ENCODE measurements around the gene MFAP5. TPM values are rescaled to one million over a fixed set of nuclear protein-coding genes. Genes with fewer than 3 reads are reported as not detected.
A peak's percentile ranks its signal among the peaks of the same experiment; 100 is the strongest.

The MFAP5 gene
- total RNA-seq, 1 donor = 57.9 TPM

DNA sequence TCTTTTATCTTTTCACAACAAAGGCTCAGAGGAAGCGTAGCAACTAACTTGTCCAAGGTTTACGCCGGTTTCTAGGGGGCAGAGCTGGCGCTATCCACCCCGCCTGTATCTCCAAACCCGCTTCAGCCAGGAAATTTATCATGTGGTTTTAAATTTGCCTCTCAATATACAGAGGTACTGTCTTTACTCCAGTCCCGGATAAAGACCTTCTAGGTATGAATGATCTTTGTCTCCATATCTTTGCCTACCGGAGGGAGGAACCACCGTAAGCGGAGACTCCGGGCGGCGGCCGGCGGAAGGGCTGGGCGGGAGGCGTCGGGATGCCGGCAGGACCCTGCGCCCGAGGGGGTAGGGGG lies 34.5 kb upstream of the MFAP5 start:
- H3K27ac ChIP-seq (ENCODE audit: low read depth, low read length) = peak overlapping the region; percentile 39
- peak overlapping the region; percentile 92 for H3K4me3 ChIP-seq (ENCODE audit: insufficient read depth, low read length)
- H4K20me1 ChIP-seq (ENCODE audit: insufficient read depth, low read length) = peaks cover 9% of the 10 kb centered on the region
- no peaks in the 10 kb centered on the region for H3K27me3 ChIP-seq (ENCODE audit: insufficient read depth, low read length)
- DNase-seq (ENCODE audit: insufficient read length, low spot score, missing footprints) = no peak
- TF ChIP-seq, protein P1, sequence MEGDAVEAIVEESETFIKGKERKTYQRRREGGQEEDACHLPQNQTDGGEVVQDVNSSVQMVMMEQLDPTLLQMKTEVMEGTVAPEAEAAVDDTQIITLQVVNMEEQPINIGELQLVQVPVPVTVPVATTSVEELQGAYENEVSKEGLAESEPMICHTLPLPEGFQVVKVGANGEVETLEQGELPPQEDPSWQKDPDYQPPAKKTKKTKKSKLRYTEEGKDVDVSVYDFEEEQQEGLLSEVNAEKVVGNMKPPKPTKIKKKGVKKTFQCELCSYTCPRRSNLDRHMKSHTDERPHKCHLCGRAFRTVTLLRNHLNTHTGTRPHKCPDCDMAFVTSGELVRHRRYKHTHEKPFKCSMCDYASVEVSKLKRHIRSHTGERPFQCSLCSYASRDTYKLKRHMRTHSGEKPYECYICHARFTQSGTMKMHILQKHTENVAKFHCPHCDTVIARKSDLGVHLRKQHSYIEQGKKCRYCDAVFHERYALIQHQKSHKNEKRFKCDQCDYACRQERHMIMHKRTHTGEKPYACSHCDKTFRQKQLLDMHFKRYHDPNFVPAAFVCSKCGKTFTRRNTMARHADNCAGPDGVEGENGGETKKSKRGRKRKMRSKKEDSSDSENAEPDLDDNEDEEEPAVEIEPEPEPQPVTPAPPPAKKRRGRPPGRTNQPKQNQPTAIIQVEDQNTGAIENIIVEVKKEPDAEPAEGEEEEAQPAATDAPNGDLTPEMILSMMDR (IDR thresholded peaks at IDR 0.05; ENCODE audit: extremely low read depth, low read depth, low read length) = no peak
- H3K4me1 ChIP-seq (ENCODE audit: insufficient read depth, low read length) = peaks cover 18% of the 10 kb centered on the region
- H3K4me2 ChIP-seq (ENCODE audit: insufficient read depth, low read length) = peak overlapping the region; percentile 93
- H2AFZ ChIP-seq (ENCODE audit: low read length) = peak overlapping the region; percentile 90
- H3K36me3 ChIP-seq (ENCODE audit: insufficient read depth, low read length) = peaks cover 5% of the 10 kb centered on the region
- H3K9me3 ChIP-seq (ENCODE audit: low read depth, low read length) = no peaks in the 10 kb centered on the region
- peaks cover 33% of the 10 kb centered on the region for H3K79me2 ChIP-seq (ENCODE audit: insufficient read depth, low read length)

DNA sequence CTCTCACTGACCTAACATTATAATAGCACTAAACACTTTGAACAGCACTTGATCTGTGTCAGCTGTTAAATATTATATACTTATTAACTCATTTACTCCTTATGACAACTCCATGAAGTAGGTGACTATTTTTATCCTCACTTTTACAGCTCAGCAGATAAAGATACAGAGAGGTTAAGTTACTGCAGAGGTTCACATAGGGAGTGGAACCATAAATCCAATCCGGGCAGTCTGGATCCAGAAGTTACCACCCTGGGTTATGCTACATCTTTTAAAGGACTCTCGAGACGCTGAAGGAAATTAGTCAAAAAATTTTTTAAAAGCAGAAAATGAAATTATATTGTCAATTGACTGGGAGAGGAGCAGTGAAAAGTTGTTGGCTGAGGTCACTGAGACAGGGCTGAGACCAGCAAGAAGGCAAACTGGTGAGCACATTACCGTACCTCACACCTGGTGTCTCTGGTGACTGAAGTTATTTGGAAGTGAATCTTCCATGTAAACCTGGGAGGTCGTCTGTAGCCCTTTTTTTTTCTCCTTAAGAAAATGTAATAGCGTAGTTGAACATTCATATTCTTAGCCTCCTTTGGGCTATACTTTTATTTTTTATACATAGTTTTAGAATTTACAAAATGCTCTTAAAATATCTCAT lies 33.9 kb upstream of the MFAP5 start:
- TF ChIP-seq, protein P1 (IDR thresholded peaks at IDR 0.05; ENCODE audit: extremely low read depth, low read depth, low read length) = no peak
- peak overlapping the region; percentile 93 for H3K4me2 ChIP-seq (ENCODE audit: insufficient read depth, low read length)
- H3K4me3 ChIP-seq (ENCODE audit: insufficient read depth, low read length) = peak overlapping the region; percentile 92
- peaks cover 5% of the 10 kb centered on the region for H3K36me3 ChIP-seq (ENCODE audit: insufficient read depth, low read length)
- H3K27ac ChIP-seq (ENCODE audit: low read depth, low read length) = peak overlapping the region; percentile 39
- H3K79me2 ChIP-seq (ENCODE audit: insufficient read depth, low read length) = peaks cover 31% of the 10 kb centered on the region
- DNase-seq (ENCODE audit: insufficient read length, low spot score, missing footprints) = peak; percentile 70
- peaks cover 18% of the 10 kb centered on the region for H3K4me1 ChIP-seq (ENCODE audit: insufficient read depth, low read length)
- no peaks in the 10 kb centered on the region for H3K27me3 ChIP-seq (ENCODE audit: insufficient read depth, low read length)
- no peaks in the 10 kb centered on the region for H3K9me3 ChIP-seq (ENCODE audit: low read depth, low read length)
- peak overlapping the region; percentile 90 for H2AFZ ChIP-seq (ENCODE audit: low read length)
- peaks cover 9% of the 10 kb centered on the region for H4K20me1 ChIP-seq (ENCODE audit: insufficient read depth, low read length)

DNA sequence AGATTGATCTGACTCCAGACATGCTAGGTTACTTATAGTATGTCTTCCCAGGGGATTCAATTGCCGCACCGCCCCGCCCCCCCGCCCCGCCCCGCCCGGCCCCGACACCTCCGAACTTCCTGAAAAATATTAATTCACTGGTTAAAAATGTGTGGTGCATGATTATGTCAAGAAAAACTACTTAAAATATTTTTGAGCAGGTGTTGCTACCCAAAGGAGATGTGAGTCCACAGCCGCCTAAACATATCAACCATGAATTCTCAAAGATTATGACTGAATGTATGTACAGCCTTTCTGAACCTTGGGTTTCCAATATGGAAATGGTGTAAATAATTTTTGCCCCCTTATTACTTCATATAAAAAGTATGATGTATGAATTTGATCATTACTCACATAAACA lies 32.5 kb upstream of the MFAP5 start:
- no peak overlapping the region for H3K4me3 ChIP-seq (ENCODE audit: insufficient read depth, low read length)
- H3K36me3 ChIP-seq (ENCODE audit: insufficient read depth, low read length) = peaks cover 1% of the 10 kb centered on the region
- H3K4me2 ChIP-seq (ENCODE audit: insufficient read depth, low read length) = no peak overlapping the region
- H3K79me2 ChIP-seq (ENCODE audit: insufficient read depth, low read length) = peaks cover 17% of the 10 kb centered on the region
- no peak overlapping the region for H2AFZ ChIP-seq (ENCODE audit: low read length)
- no peaks in the 10 kb centered on the region for H3K9me3 ChIP-seq (ENCODE audit: low read depth, low read length)
- H3K27me3 ChIP-seq (ENCODE audit: insufficient read depth, low read length) = no peaks in the 10 kb centered on the region
- H4K20me1 ChIP-seq (ENCODE audit: insufficient read depth, low read length) = peaks cover 6% of the 10 kb centered on the region
- H3K27ac ChIP-seq (ENCODE audit: low read depth, low read length) = no peak overlapping the region
- peaks cover 18% of the 10 kb centered on the region for H3K4me1 ChIP-seq (ENCODE audit: insufficient read depth, low read length)
- DNase-seq (ENCODE audit: insufficient read length, low spot score, missing footprints) = no peak
- TF ChIP-seq, protein P1 (IDR thresholded peaks at IDR 0.05; ENCODE audit: extremely low read depth, low read depth, low read length) = no peak

DNA sequence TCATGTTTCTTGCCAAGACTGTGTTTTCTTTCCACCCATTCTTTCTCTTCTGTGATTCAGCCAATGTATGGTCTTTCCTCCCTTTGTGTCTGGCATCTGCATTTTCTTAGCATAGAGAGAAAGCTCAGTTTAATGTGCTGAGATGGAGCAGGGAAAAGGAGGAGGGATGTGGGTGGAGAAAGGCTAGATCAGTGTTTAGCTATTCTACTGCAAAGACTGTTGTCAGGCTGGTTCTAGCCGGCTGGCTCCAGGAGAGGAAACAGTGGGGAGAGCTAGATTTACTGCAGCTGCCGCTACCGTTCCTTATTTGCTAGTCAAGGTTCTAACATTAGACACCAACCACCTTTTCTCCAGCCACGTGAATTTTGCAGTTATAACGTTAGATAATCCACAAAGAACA lies 29.9 kb upstream of the MFAP5 start:
- no peaks in the 10 kb centered on the region for H3K27me3 ChIP-seq (ENCODE audit: insufficient read depth, low read length)
- no peaks in the 10 kb centered on the region for H3K36me3 ChIP-seq (ENCODE audit: insufficient read depth, low read length)
- peak overlapping the region; percentile 65 for H2AFZ ChIP-seq (ENCODE audit: low read length)
- no peak overlapping the region for H3K27ac ChIP-seq (ENCODE audit: low read depth, low read length)
- no peak overlapping the region for H3K4me2 ChIP-seq (ENCODE audit: insufficient read depth, low read length)
- TF ChIP-seq, protein P1 (IDR thresholded peaks at IDR 0.05; ENCODE audit: extremely low read depth, low read depth, low read length) = no peak
- no peaks in the 10 kb centered on the region for H3K79me2 ChIP-seq (ENCODE audit: insufficient read depth, low read length)
- H3K4me3 ChIP-seq (ENCODE audit: insufficient read depth, low read length) = no peak overlapping the region
- peak; percentile 93 for DNase-seq (ENCODE audit: insufficient read length, low spot score, missing footprints)
- no peaks in the 10 kb centered on the region for H4K20me1 ChIP-seq (ENCODE audit: insufficient read depth, low read length)
- H3K9me3 ChIP-seq (ENCODE audit: low read depth, low read length) = no peaks in the 10 kb centered on the region
- H3K4me1 ChIP-seq (ENCODE audit: insufficient read depth, low read length) = peaks cover 16% of the 10 kb centered on the region
